ENCODE results near the gene LCE5A. TPM values are rescaled to one million over a fixed set of nuclear protein-coding genes. Genes with fewer than 3 reads are reported as not detected.

Gene LCE5A
- total RNA-seq, 3 donors from 2014 or later: not detected

- Histone ChIP-seq H3K4me1 (ENCODE audit: low read depth) (no peaks in the 10 kb centered on the region), H3K9me3 (no peaks in the 10 kb centered on the region), H3K36me3 (ENCODE audit: low read depth) (no peaks in the 10 kb centered on the region), H3K4me3 (no peak overlapping the region)
- DNase-seq (peak in 2 of 3 donors; percentile 35 to 64), ATAC-seq (peak; percentile 78)
- intact Hi-C loops (cut with DNase I, micrococcal nuclease): no loop called here
- peak; percentile 22 for TF ChIP-seq CTCF (IDR thresholded peaks at IDR 0.05)
These were observed 15.4 kb upstream of the LCE5A start for GRCh38 chr1:152495066-152495675.

DNA sequence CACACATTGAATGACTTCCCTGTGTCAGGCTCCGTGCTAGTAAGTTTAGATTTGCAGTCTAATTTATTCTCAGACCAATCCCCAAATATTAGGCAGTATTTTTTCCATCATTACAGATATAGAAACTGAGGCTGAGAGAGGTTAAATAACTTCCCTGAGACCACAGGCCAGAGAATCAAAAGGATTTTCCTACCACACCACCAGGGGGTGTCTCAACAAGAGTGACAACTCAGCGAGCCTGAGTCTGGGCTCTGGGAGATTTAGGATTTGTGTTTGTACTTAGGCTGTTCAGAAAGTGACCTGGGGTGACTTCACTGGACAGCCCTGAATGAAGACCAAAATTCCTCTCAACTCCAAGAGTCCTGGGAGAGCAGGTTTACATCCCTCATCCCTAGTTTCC lies 13.3 kb upstream of the LCE5A start:
- TF ChIP-seq CTCF (IDR thresholded peaks at IDR 0.05): no peak
- peak in 1 of 3 donors; percentile 13 for DNase-seq
- peak; percentile 34 for ATAC-seq
- intact Hi-C loops (cut with DNase I, micrococcal nuclease): no loop called here
- Histone ChIP-seq H3K36me3 (ENCODE audit: low read depth) (no peaks in the 10 kb centered on the region), H3K4me3 (no peak overlapping the region), H3K4me1 (ENCODE audit: low read depth) (no peaks in the 10 kb centered on the region), H3K9me3 (no peaks in the 10 kb centered on the region)

GRCh38 chr1:152501704-152502103 lies 8.9 kb upstream of the LCE5A start:
- intact Hi-C loops (cut with DNase I, micrococcal nuclease): no loop called here

DNA sequence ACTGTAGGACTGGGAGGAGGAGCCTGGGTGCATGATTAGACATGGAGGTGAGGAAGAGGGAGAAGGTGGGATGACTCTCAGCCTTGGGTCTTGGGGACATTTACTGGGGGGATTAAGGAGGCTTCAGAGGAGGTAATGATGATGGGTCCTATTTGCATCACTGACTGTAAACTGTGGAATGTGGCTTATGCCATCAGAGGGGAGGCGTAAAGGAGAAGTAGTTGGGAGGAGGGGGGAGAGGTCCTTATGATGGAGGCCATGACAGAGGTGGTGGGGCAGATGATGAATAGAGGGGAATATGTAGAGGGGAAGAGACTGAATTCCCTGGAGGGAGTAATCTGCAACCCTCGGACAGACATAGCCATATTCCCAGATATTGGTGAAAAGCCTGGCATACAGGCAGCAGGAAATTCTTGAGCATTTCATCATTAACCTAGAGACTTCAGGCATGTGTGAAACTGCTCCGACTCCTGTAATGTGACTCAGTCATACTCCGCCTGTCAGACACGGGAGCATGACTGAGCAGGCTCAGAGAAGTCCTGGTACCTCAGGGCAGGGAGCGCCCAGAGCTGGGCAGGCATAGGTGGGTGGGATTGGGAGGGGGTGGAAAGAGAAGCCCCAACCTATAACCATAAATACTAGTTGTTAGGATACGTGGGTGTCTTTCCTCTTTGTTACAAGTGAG lies 8.0 kb upstream of the LCE5A start:
- Histone ChIP-seq H3K9me3 (no peaks in the 10 kb centered on the region), H3K4me1 (ENCODE audit: low read depth) (no peaks in the 10 kb centered on the region), H3K4me3 (no peak overlapping the region), H3K36me3 (ENCODE audit: low read depth) (no peaks in the 10 kb centered on the region)
- TF ChIP-seq CTCF (IDR thresholded peaks at IDR 0.05): no peak
- no peak for ATAC-seq
- DNase-seq: no peak
- intact Hi-C loops (cut with DNase I, micrococcal nuclease): no loop called here

More at GRCh38 chr1:152501704-152502103, 8.9 kb upstream of the LCE5A start:
- no peak for DNase-seq
- no peaks in the 10 kb centered on the region for H3K4me1 ChIP-seq (ENCODE audit: low read depth)
- no peak for ATAC-seq
- H3K4me3 ChIP-seq: no peak overlapping the region
- TF ChIP-seq CTCF (IDR thresholded peaks at IDR 0.05): no peak
- no peaks in the 10 kb centered on the region for H3K9me3 ChIP-seq
- no peaks in the 10 kb centered on the region for H3K36me3 ChIP-seq (ENCODE audit: low read depth)

- Histone ChIP-seq H3K36me3 (ENCODE audit: low read depth) (no peaks in the 10 kb centered on the region), H3K4me3 (no peak overlapping the region), H3K4me1 (ENCODE audit: low read depth) (no peaks in the 10 kb centered on the region), H3K9me3 (no peaks in the 10 kb centered on the region)
- intact Hi-C loops (cut with DNase I, micrococcal nuclease): no loop called here
- DNase-seq: no peak
- TF ChIP-seq CTCF (IDR thresholded peaks at IDR 0.05): no peak
- ATAC-seq: no peak
These were observed 5.5 kb upstream of the LCE5A start for GRCh38 chr1:152505083-152505482.

Data from mucosa of descending colon (tissue), 3 donors.